Endothelial cell of umbilical vein (primary cell): ENCODE measurements around the gene HECTD4. TPM values are rescaled to one million over a fixed set of nuclear protein-coding genes. Genes with fewer than 3 reads are reported as not detected.

ENCODE experiments used
- BruUV-seq: library from RNA; stranded (reverse); fragments of 400-500 nt; replicated peaks from 2 replicates; lab custom pipeline; 2021; lab: Mats Ljungman, UMichigan
- CTCF ChIA-PET: fragments of 300-600, 350-600 bp; sonication (Branson Sonifier 250); formaldehyde crosslinking; loops from one replicate; lab custom pipeline; 2021; ENCODE audit warnings: antibody characterized with exemption, inconsistent platforms; lab: Charles Lee
- POLR2A ChIA-PET: fragments of 300-600, 350-600 bp; sonication (Branson Sonifier 250); formaldehyde crosslinking; loops from one replicate; lab custom pipeline; 2021; ENCODE audit warnings: antibody characterized with exemption, inconsistent platforms; lab: Charles Lee
- DNase-seq: peaks from one replicate; pipeline ENCODE4 v3.0.0-alpha.2; 2011; ENCODE audit warnings: low read depth, low spot score
- FAIRE-seq: peaks from 2 replicates; lab custom pipeline; 2011; peaks lifted over from hg19 to GRCh38; lab: Jason Lieb, UNC
- H2AFZ ChIP-seq: 2 replicates; pipeline ENCODE4 v1.6.0; 2012; ENCODE audit warnings: low read depth, low read length, control low read depth, inconsistent platforms
- H3K27ac ChIP-seq: 2 replicates; pipeline ENCODE4 v1.5.1; 2011; ENCODE audit warnings: low read depth, mild to moderate bottlenecking, control low read depth, low read length, moderate library complexity; ENCODE audit not compliant: insufficient read depth
- H3K27me3 ChIP-seq, 2 experiments: 2 replicates each; pipeline versions ENCODE4 v1.6.0 to v1.6.1; 2011; ENCODE audit warnings: low read length in 2 of 2, mixed read lengths in 1 of 2; ENCODE audit not compliant: control insufficient read depth in 2 of 2, insufficient read depth in 2 of 2
- H3K36me3 ChIP-seq, 2 experiments: 2 replicates in 1 of 2; 3 replicates in 1 of 2; pipeline ENCODE4 v1.5.1; 2011; ENCODE audit warnings: low read length in 2 of 2, mild to moderate bottlenecking in 1 of 2, moderate library complexity in 1 of 2; ENCODE audit not compliant: control insufficient read depth in 2 of 2, insufficient read depth in 2 of 2; ENCODE audit errors: extremely low read depth in 1 of 2
- H3K4me1 ChIP-seq: 3 replicates; pipeline ENCODE4 v1.5.1; 2011; ENCODE audit warnings: mild to moderate bottlenecking, low read length; ENCODE audit not compliant: control insufficient read depth, insufficient read depth; ENCODE audit errors: extremely low read depth
- H3K4me2 ChIP-seq: 2 replicates; pipeline ENCODE4 v1.6.1; 2011; ENCODE audit warnings: low read length, control low read depth, mixed read lengths; ENCODE audit not compliant: insufficient read depth
- H3K4me3 ChIP-seq, 3 experiments: fragments of 200-600 bp in 1 of 3; sonication (generic), shearing (Covaris generic) in 1 of 3; replicated peaks in 1 of 3; 2 replicates each; pipeline ENCODE4 v1.5.1; 2011 to 2016; ENCODE audit warnings: control low read depth in 3 of 3, low read length in 3 of 3, mild to moderate bottlenecking in 2 of 3, inconsistent platforms in 1 of 3, low read depth in 1 of 3, moderate library complexity in 1 of 3; ENCODE audit not compliant: insufficient read depth in 1 of 3
- H3K79me2 ChIP-seq: 2 replicates; pipeline ENCODE4 v1.6.0; 2012; ENCODE audit warnings: low read length, inconsistent platforms; ENCODE audit not compliant: control insufficient read depth, insufficient read depth
- H3K9ac ChIP-seq: replicated peaks from 2 replicates; pipeline ENCODE3; 2011; ENCODE audit warnings: low read length, control low read depth; ENCODE audit not compliant: insufficient read depth; ENCODE audit errors: extremely low read depth
- H3K9me1 ChIP-seq: replicated peaks from 3 replicates; pipeline ENCODE4 v1.6.0; 2011; ENCODE audit warnings: mild to moderate bottlenecking, low read length; ENCODE audit not compliant: control insufficient read depth, insufficient read depth; ENCODE audit errors: extremely low read depth
- H3K9me3 ChIP-seq: replicated peaks from 2 replicates; pipeline ENCODE4 v1.5.1; 2012; ENCODE audit warnings: low read length, inconsistent platforms; ENCODE audit not compliant: control insufficient read depth, insufficient read depth
- H4K20me1 ChIP-seq: replicated peaks from 2 replicates; pipeline ENCODE3; 2011; ENCODE audit warnings: mild to moderate bottlenecking, low read length; ENCODE audit not compliant: control insufficient read depth, insufficient read depth; ENCODE audit errors: extremely low read depth
- EZH2 ChIP-seq: IDR thresholded peaks from 2 replicates; pipeline ENCODE4 v1.6.1; 2012; ENCODE audit warnings: borderline replicate concordance, low read depth, mild to moderate bottlenecking, moderate library complexity, low read length, inconsistent platforms; ENCODE audit not compliant: severe bottlenecking
- FOS ChIP-seq: IDR thresholded peaks from 2 replicates; pipeline ENCODE4 v1.6.1; 2011; ENCODE audit warnings: mild to moderate bottlenecking, low read length, moderate library complexity, borderline replicate concordance; ENCODE audit not compliant: insufficient read depth
- GATA2 ChIP-seq: IDR thresholded peaks from 2 replicates; pipeline ENCODE4 v1.7.0; 2011; ENCODE audit warnings: low read depth, mild to moderate bottlenecking, moderate library complexity, mixed read lengths, low read length; ENCODE audit not compliant: insufficient read length, insufficient read depth
- JUN ChIP-seq: IDR thresholded peaks from 2 replicates; pipeline ENCODE4 v1.6.1; 2011; ENCODE audit warnings: borderline replicate concordance, low read depth; ENCODE audit not compliant: insufficient read length, insufficient read depth
- MAX ChIP-seq: IDR thresholded peaks from 2 replicates; pipeline ENCODE4 v1.6.1; 2011; ENCODE audit not compliant: insufficient read depth, insufficient read length
- MYC ChIP-seq: IDR thresholded peaks from one replicate; pipeline ENCODE4 v1.6.1; 2011; ENCODE audit warnings: mild to moderate bottlenecking, low read depth, low read length
- POLR2A ChIP-seq: IDR thresholded peaks from 2 replicates; pipeline ENCODE4 v1.6.1; 2012; ENCODE audit warnings: low read depth, mild to moderate bottlenecking, control low read depth, low read length
- POLR2AphosphoS5 ChIP-seq: IDR thresholded peaks from 2 replicates; pipeline ENCODE4 v1.6.1; 2012; ENCODE audit warnings: low read depth, mild to moderate bottlenecking, control low read depth, low read length, moderate library complexity; ENCODE audit not compliant: insufficient read depth
- dilution Hi-C: fragments of 300-500 bp; cut with MboI; formaldehyde crosslinking; loops from one replicate; pipeline ENCODE4 v1.15.0; 2019; ENCODE audit warnings: low sequenced_read_pairs; ENCODE audit not compliant: extremely low pct_ligation_motif_present
- intact Hi-C: fragments of 100-400 bp; cut with micrococcal nuclease; formaldehyde crosslinking; loops from one replicate; pipeline ENCODE4 v1.10.0; 2022
- polyA plus RNA-seq, 4 experiments: library from polyadenylated mRNA; depleted of rRNA in 3 of 4; stranded (reverse) in 3 of 4; unstranded in 1 of 4; fragments of >200 nt; gene quantifications; 2 replicates each; pipeline versions ENCODE4 v1.2.1 to v1.2.3, GENCODE V29; 2011 to 2012; ENCODE audit warnings: missing spikeins in 1 of 4
- total RNA-seq: library from RNA; stranded (reverse); gene quantifications from 2 replicates; pipeline ENCODE4 v1.2.3, GENCODE V29; 2021
- TF ChIP-seq, protein P1 (sequence below), 2 donors: IDR thresholded peaks; 1 replicate in 1 of 2; 2 replicates in 1 of 2; pipeline ENCODE4 v1.5.1; 2011; ENCODE audit warnings: low read length in 2 of 2, mild to moderate bottlenecking in 2 of 2, moderate library complexity in 2 of 2, control low read depth in 1 of 2, inconsistent platforms in 1 of 2, low read depth in 1 of 2; ENCODE audit not compliant: insufficient read depth in 1 of 2; ENCODE audit errors: extremely low read depth in 1 of 2

HECTD4 gene
- total and polyA plus RNA-seq, 2 donors (not counting 3 experiments of a cell fraction or from before 2014, with no cell fraction given) = 9.7 to 47.7 TPM

- no peaks in the 10 kb centered on the region for H3K9me1 ChIP-seq
- peak overlapping the region in 2 of 3 experiments; percentile 9 to 91 for H3K4me3 ChIP-seq
- no peaks in the 10 kb centered on the region for H3K27me3 ChIP-seq
- peaks cover 30% of the 10 kb centered on the region for H3K79me2 ChIP-seq
- H3K36me3 ChIP-seq = peaks cover 28 to 32% of the 10 kb centered on the region in 2 experiments
- no peak overlapping the region for H3K27ac ChIP-seq
- no TSS peak for BruUV-seq
- H3K9me3 ChIP-seq = no peaks in the 10 kb centered on the region
- H4K20me1 ChIP-seq = no peaks in the 10 kb centered on the region
- no peak for FAIRE-seq
- H3K4me1 ChIP-seq = peaks cover 20% of the 10 kb centered on the region
- H2AFZ ChIP-seq = no peak overlapping the region
- ChIA-PET CTCF (no interaction called here), POLR2A (no interaction called here)
- peak overlapping the region; percentile 86 for H3K4me2 ChIP-seq
- dilution Hi-C loops = no loop called here
- no peak for DNase-seq
- no peak overlapping the region for H3K9ac ChIP-seq
- intact Hi-C loops = no loop called here
- TF ChIP-seq POLR2A (peak; percentile 7), POLR2AphosphoS5 (no peak)
Measured at GRCh38 chr12:112406519-112407488, 24.6 kb upstream of the HECTD4 start.

- CTCF ChIA-PET = interaction anchor here (1.0 to 1.2 kb wide), 2 partner anchors 9 kb away, joined by 3 read pairs; no protein-coding TSS in a partner anchor
- Histone ChIP-seq H3K4me2 (no peak overlapping the region), H3K27ac (no peak overlapping the region), H4K20me1 (no peaks in the 10 kb centered on the region), H2AFZ (no peak overlapping the region), H3K4me3 (no peak overlapping the region), H3K9ac (no peak overlapping the region), H3K27me3 (no peaks in the 10 kb centered on the region), H3K36me3 (peaks cover 22 to 24% of the 10 kb centered on the region in 2 experiments), H3K79me2 (peaks cover 8% of the 10 kb centered on the region), H3K9me1 (no peaks in the 10 kb centered on the region), H3K4me1 (peaks cover 6% of the 10 kb centered on the region), H3K9me3 (no peaks in the 10 kb centered on the region)
- POLR2A ChIA-PET = interaction anchor here (0.7 to 1.0 kb wide), 2 partner anchors 9 to 376 kb away, joined by 4 read pairs; no protein-coding TSS in a partner anchor
- intact Hi-C loops (no loop called here), dilution Hi-C loops (no loop called here)
- DNase-seq (no peak), FAIRE-seq (no peak)
- TF ChIP-seq EZH2 (no peak), MYC (no peak), MAX (no peak), FOS (no peak), JUN (no peak), POLR2AphosphoS5 (no peak), POLR2A (no peak), GATA2 (no peak)
- TF ChIP-seq, protein P1, sequence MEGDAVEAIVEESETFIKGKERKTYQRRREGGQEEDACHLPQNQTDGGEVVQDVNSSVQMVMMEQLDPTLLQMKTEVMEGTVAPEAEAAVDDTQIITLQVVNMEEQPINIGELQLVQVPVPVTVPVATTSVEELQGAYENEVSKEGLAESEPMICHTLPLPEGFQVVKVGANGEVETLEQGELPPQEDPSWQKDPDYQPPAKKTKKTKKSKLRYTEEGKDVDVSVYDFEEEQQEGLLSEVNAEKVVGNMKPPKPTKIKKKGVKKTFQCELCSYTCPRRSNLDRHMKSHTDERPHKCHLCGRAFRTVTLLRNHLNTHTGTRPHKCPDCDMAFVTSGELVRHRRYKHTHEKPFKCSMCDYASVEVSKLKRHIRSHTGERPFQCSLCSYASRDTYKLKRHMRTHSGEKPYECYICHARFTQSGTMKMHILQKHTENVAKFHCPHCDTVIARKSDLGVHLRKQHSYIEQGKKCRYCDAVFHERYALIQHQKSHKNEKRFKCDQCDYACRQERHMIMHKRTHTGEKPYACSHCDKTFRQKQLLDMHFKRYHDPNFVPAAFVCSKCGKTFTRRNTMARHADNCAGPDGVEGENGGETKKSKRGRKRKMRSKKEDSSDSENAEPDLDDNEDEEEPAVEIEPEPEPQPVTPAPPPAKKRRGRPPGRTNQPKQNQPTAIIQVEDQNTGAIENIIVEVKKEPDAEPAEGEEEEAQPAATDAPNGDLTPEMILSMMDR (IDR thresholded peaks at IDR 0.05; ENCODE audit: extremely low read depth in 1 of 2, insufficient read depth in 1 of 2, low read depth in 1 of 2, low read length in 2 of 2) = no peak
- BruUV-seq = no TSS peak
Measured at GRCh38 chr12:112401903-112402498, 19.8 kb upstream of the HECTD4 start.
